ENCODE measurements around the gene FAM151A.

FAM151A gene

GRCh38 chr1:54623216-54624007 is at the start of gene FAM151A:
TSS of gene FAM151A (minus strand) at chr1:54623525. CDS start at chr1:54623395, 130 bp downstream.
- no peak for DNase-seq

GRCh38 chr1:54671985-54672608 is 48.8 kb upstream of the FAM151A start:
- peak; percentile 63 for DNase-seq

GRCh38 chr1:54668567-54668966 is 45.2 kb upstream of the FAM151A start:
- DNase-seq: no peak

- DNase-seq: no peak
Measured at GRCh38 chr1:54667797-54668196, 44.5 kb upstream of the FAM151A start.

GRCh38 chr1:54666333-54666732 is 43.0 kb upstream of the FAM151A start:
- no peak for DNase-seq

- no peak for DNase-seq
Measured at GRCh38 chr1:54665852-54666251, 42.5 kb upstream of the FAM151A start.

GRCh38 chr1:54664364-54664763 is 41.0 kb upstream of the FAM151A start:
- no peak for DNase-seq

GRCh38 chr1:54663725-54664124 is 40.4 kb upstream of the FAM151A start:
- no peak for DNase-seq

- DNase-seq: no peak
Measured at GRCh38 chr1:54658164-54658913, 35.0 kb upstream of the FAM151A start.

GRCh38 chr1:54653036-54653435 is 29.7 kb upstream of the FAM151A start:
- no peak for DNase-seq

- no peak for DNase-seq
Measured at GRCh38 chr1:54652168-54652567, 28.8 kb upstream of the FAM151A start.

- no peak for DNase-seq
Measured at GRCh38 chr1:54651608-54652007, 28.3 kb upstream of the FAM151A start.

- no peak for DNase-seq
Measured at GRCh38 chr1:54650417-54650816, 27.1 kb upstream of the FAM151A start.

GRCh38 chr1:54649921-54650320 is 26.6 kb upstream of the FAM151A start:
- DNase-seq: no peak

GRCh38 chr1:54649130-54649898 is 26.0 kb upstream of the FAM151A start:
- DNase-seq: no peak

- no peak for DNase-seq
Measured at GRCh38 chr1:54645806-54646676, 22.7 kb upstream of the FAM151A start.

- no peak for DNase-seq
Measured at GRCh38 chr1:54643736-54644135, 20.4 kb upstream of the FAM151A start.

GRCh38 chr1:54640863-54641836 is 17.8 kb upstream of the FAM151A start, which contains the start of gene MROH7:
TSS of gene MROH7 (plus strand) at chr1:54641786. CDS start at chr1:54652927, 11,141 bp downstream.
- DNase-seq: no peak

GRCh38 chr1:54640361-54640760 is 17.0 kb upstream of the FAM151A start:
- DNase-seq: no peak

Data from activated CD8-positive, alpha-beta memory T cell treated with anti-CD3 and anti-CD28 coated beads, Interleukin-2, amount 50 U/mL, for 4 hours (primary cell).